Suprapubic skin (tissue), 4 donors: ENCODE measurements around the gene TNS2.

ENCODE experiments used
- EP300 ChIP-seq: sonication (generic); formaldehyde crosslinking; IDR thresholded peaks from one replicate; pipeline ENCODE4 v1.6.1; 2017; ENCODE audit warnings: antibody characterized with exemption
- POLR2A ChIP-seq, 2 donors: fragments of 450-650 bp; IDR thresholded peaks; one replicate each; pipeline ENCODE4 v1.6.1; 2017; ENCODE audit warnings: antibody characterized with exemption in 2 of 2, mild to moderate bottlenecking in 2 of 2, moderate library complexity in 2 of 2
- POLR2AphosphoS5 ChIP-seq, 3 donors: sonication (generic); formaldehyde crosslinking; IDR thresholded peaks; one replicate each; pipeline ENCODE4 v1.6.1; 2017; ENCODE audit warnings: antibody characterized with exemption in 3 of 3
- TF ChIP-seq, protein P1 (sequence below), 2 donors: fragments of 200-600 bp in 1 of 2; fragments of 450-650 bp in 1 of 2; sonication (generic) in 1 of 2; IDR thresholded peaks; one replicate each; pipeline ENCODE4 v1.5.1; 2016 to 2019; ENCODE audit warnings: antibody characterized with exemption in 2 of 2, mild to moderate bottlenecking in 1 of 2, moderate library complexity in 1 of 2

DNA sequence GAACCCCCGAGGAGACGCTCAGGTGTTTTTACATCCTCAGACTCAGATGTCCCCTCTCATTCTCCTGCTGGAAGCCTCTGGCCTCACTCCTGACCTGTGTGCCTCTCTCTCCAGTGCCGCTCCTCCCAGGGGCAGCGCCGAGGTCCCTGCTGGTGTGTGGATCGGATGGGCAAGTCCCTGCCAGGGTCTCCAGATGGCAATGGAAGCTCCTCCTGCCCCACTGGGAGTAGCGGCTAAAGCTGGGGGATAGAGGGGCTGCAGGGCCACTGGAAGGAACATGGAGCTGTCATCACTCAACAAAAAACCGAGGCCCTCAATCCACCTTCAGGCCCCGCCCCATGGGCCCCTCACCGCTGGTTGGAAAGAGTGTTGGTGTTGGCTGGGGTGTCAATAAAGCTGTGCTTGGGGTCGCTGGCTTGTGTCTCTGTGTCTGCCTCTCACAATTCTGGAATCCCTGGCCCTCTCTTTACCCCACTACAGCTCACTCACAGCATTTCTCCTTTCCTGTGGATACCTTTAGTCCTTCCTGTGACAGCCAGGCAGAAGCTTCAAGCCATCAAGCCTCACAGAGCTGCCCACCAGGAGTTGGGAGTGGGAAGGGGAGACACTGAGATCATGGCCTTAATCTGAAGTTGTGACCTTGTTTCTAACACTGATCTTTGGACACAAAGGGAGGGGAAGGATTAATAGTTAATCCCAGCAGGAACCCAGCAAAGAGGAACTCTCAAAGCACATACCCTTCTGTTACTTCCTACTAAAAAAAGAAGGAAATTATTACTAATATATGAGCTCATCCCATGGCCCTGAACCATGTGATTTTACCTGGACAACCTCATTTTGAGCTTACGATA lies 52.3 kb downstream of the TNS2 start:
- no peak for TF ChIP-seq POLR2AphosphoS5 (IDR thresholded peaks at IDR 0.05)
- TF ChIP-seq, protein P1, sequence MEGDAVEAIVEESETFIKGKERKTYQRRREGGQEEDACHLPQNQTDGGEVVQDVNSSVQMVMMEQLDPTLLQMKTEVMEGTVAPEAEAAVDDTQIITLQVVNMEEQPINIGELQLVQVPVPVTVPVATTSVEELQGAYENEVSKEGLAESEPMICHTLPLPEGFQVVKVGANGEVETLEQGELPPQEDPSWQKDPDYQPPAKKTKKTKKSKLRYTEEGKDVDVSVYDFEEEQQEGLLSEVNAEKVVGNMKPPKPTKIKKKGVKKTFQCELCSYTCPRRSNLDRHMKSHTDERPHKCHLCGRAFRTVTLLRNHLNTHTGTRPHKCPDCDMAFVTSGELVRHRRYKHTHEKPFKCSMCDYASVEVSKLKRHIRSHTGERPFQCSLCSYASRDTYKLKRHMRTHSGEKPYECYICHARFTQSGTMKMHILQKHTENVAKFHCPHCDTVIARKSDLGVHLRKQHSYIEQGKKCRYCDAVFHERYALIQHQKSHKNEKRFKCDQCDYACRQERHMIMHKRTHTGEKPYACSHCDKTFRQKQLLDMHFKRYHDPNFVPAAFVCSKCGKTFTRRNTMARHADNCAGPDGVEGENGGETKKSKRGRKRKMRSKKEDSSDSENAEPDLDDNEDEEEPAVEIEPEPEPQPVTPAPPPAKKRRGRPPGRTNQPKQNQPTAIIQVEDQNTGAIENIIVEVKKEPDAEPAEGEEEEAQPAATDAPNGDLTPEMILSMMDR (IDR thresholded peaks at IDR 0.05) = no peak
- no peak for TF ChIP-seq POLR2A (IDR thresholded peaks at IDR 0.05)
- TF ChIP-seq EP300 = no peak
